HEK293 (cell line): Measurements from ENCODE around the gene TES.

Experiments
- CTCF ChIA-PET: fragments of 350-600 bp; formaldehyde crosslinking; extraction: SDS; loops from one replicate; lab custom pipeline; 2021; ENCODE audit warnings: antibody characterized with exemption; lab: Yijun Ruan, JAX
- POLR2A ChIA-PET: fragments of 300-600 bp; formaldehyde crosslinking; extraction: SDS; loops from one replicate; lab custom pipeline; 2020; ENCODE audit warnings: antibody characterized with exemption, inconsistent platforms; lab: Yijun Ruan, JAX
- H3K27ac ChIP-seq: fragments of 200-500 bp; sonication (Bioruptor generic); 2 replicates; pipeline ENCODE4 v1.5.1; 2014; ENCODE audit warnings: low read depth, low read length, control low read depth, inconsistent platforms; ENCODE audit errors: extremely low read depth
- H3K36me3 ChIP-seq, 2 experiments: fragments of 200-500 bp in 1 of 2; sonication (Bioruptor generic) in 1 of 2; 1 replicate in 1 of 2; 2 replicates in 1 of 2; pipeline ENCODE4 v1.5.1; 2014 to 2017; ENCODE audit warnings: inconsistent platforms in 2 of 2, low read length in 2 of 2; ENCODE audit not compliant: control insufficient read depth in 2 of 2, insufficient read depth in 1 of 2
- H3K4me1 ChIP-seq: fragments of 200-500 bp; sonication (Bioruptor generic); 2 replicates; pipeline ENCODE4 v1.5.1; 2014; ENCODE audit warnings: mild to moderate bottlenecking, low read length, inconsistent platforms; ENCODE audit not compliant: control insufficient read depth, insufficient read depth
- H3K4me3 ChIP-seq: 2 replicates; pipeline ENCODE4 v1.5.1; 2011; ENCODE audit warnings: low read depth, mild to moderate bottlenecking, control low read depth, low read length, moderate library complexity
- H3K9me3 ChIP-seq: fragments of 200-500 bp; sonication (Bioruptor generic); 2 replicates; pipeline ENCODE4 v1.5.1; 2014; ENCODE audit warnings: low read depth, low read length, inconsistent platforms; ENCODE audit not compliant: control insufficient read depth, insufficient read depth
- ATF2 ChIP-seq: fragments of 450-650 bp; formaldehyde crosslinking; IDR thresholded peaks from 2 replicates; pipeline ENCODE4 v1.5.1; 2016; ENCODE audit warnings: missing biosample characterization, missing genetic modification characterization, low read depth
- BCL11A ChIP-seq: fragments of 450-650 bp; formaldehyde crosslinking; IDR thresholded peaks from 2 replicates; pipeline ENCODE4 v1.5.1; 2016; ENCODE audit warnings: low read depth, missing biosample characterization, missing genetic modification characterization
- BCL6B ChIP-seq: fragments of 450-650 bp; formaldehyde crosslinking; IDR thresholded peaks from 2 replicates; pipeline ENCODE4 v1.5.1; 2017; ENCODE audit warnings: missing biosample characterization, missing genetic modification characterization
- GLIS1 ChIP-seq: fragments of 450-650 bp; formaldehyde crosslinking; IDR thresholded peaks from 2 replicates; pipeline ENCODE4 v1.5.1; 2016; ENCODE audit warnings: missing biosample characterization, missing genetic modification characterization
- SCRT1 ChIP-seq: fragments of 450-650 bp; formaldehyde crosslinking; IDR thresholded peaks from 2 replicates; pipeline ENCODE4 v1.5.1; 2016; ENCODE audit warnings: missing biosample characterization, missing genetic modification characterization, borderline replicate concordance
- TRIM28 ChIP-seq: IDR thresholded peaks from 2 replicates; pipeline ENCODE4 v1.6.1; 2011; ENCODE audit warnings: low read length, control low read depth, borderline replicate concordance
- ZBTB20 ChIP-seq: fragments of 450-650 bp; formaldehyde crosslinking; IDR thresholded peaks from 2 replicates; pipeline ENCODE4 v1.5.1; 2016; ENCODE audit warnings: missing biosample characterization, missing genetic modification characterization
- ZBTB26 ChIP-seq: fragments of 450-650 bp; formaldehyde crosslinking; optimal IDR thresholded peaks from 2 replicates; pipeline ENCODE3; 2016; ENCODE audit warnings: missing biosample characterization, mild to moderate bottlenecking, missing genetic modification characterization
- ZBTB6 ChIP-seq: fragments of 450-650 bp; formaldehyde crosslinking; IDR thresholded peaks from 2 replicates; pipeline ENCODE4 v1.5.1; 2017; ENCODE audit warnings: missing biosample characterization, missing genetic modification characterization
- ZFP3 ChIP-seq: fragments of 450-650 bp; formaldehyde crosslinking; IDR thresholded peaks from 2 replicates; pipeline ENCODE4 v1.5.1; 2016; ENCODE audit warnings: low read depth, missing biosample characterization, missing genetic modification characterization
- ZNF148 ChIP-seq: fragments of 450-650 bp; formaldehyde crosslinking; IDR thresholded peaks from 2 replicates; pipeline ENCODE4 v1.5.0; 2017; ENCODE audit warnings: missing biosample characterization, missing genetic modification characterization, borderline replicate concordance
- ZNF175 ChIP-seq: fragments of 450-650 bp; formaldehyde crosslinking; IDR thresholded peaks from 2 replicates; pipeline ENCODE4 v1.5.1; 2016; ENCODE audit warnings: missing biosample characterization, missing genetic modification characterization
- ZNF211 ChIP-seq: fragments of 450-650 bp; formaldehyde crosslinking; IDR thresholded peaks from 2 replicates; pipeline ENCODE4 v1.5.1; 2016; ENCODE audit warnings: low read depth, missing biosample characterization, missing genetic modification characterization
- ZNF302 ChIP-seq: fragments of 450-650 bp; formaldehyde crosslinking; IDR thresholded peaks from 2 replicates; pipeline ENCODE4 v1.5.1; 2016; ENCODE audit warnings: missing biosample characterization, missing genetic modification characterization, low read depth
- ZNF398 ChIP-seq: fragments of 450-650 bp; formaldehyde crosslinking; IDR thresholded peaks from 2 replicates; pipeline ENCODE4 v1.5.1; 2017; ENCODE audit warnings: missing biosample characterization, missing genetic modification characterization
- ZNF416 ChIP-seq: fragments of 450-650 bp; formaldehyde crosslinking; IDR thresholded peaks from 2 replicates; pipeline ENCODE4 v1.5.1; 2016; ENCODE audit warnings: missing biosample characterization, missing genetic modification characterization
- ZNF621 ChIP-seq: fragments of 450-650 bp; formaldehyde crosslinking; IDR thresholded peaks from 2 replicates; pipeline ENCODE4 v1.5.1; 2017; ENCODE audit warnings: missing biosample characterization, missing genetic modification characterization
- ZNF664 ChIP-seq: fragments of 450-650 bp; formaldehyde crosslinking; IDR thresholded peaks from 2 replicates; pipeline ENCODE4 v1.5.1; 2016; ENCODE audit warnings: missing biosample characterization, missing genetic modification characterization
- ZNF707 ChIP-seq: fragments of 450-650 bp; formaldehyde crosslinking; IDR thresholded peaks from 2 replicates; pipeline ENCODE4 v1.5.1; 2016; ENCODE audit warnings: missing biosample characterization, missing genetic modification characterization
- ZNF785 ChIP-seq: fragments of 450-650 bp; formaldehyde crosslinking; IDR thresholded peaks from 2 replicates; pipeline ENCODE4 v1.5.1; 2016; ENCODE audit warnings: missing biosample characterization, missing genetic modification characterization
- ZSCAN23 ChIP-seq: fragments of 450-650 bp; formaldehyde crosslinking; IDR thresholded peaks from 2 replicates; pipeline ENCODE4 v1.5.1; 2016; ENCODE audit warnings: missing biosample characterization, missing genetic modification characterization

Gene TES

GRCh38 chr7:116280803-116281202, 70.5 kb downstream of the TES start:
- Histone ChIP-seq H3K4me1 (no peaks in the 10 kb centered on the region), H3K9me3 (no peaks in the 10 kb centered on the region), H3K27ac (no peak overlapping the region), H3K4me3 (no peak overlapping the region), H3K36me3 (no peaks in the 10 kb centered on the region)
- POLR2A ChIA-PET, result no interaction called here
- TF ChIP-seq ATF2 (tag by site-specific recombination) (peak; percentile 47; the same call in 1 of the 2 replicates), ZNF707 (tag by site-specific recombination) (no peak)
- CTCF ChIA-PET, result interaction anchor here (1.0 kb wide), 2 partner anchors 22 to 245 kb away, joined by 3 to 4 read pairs; no protein-coding TSS in a partner anchor

GRCh38 chr7:116283595-116284204, 73.4 kb downstream of the TES start:
- no peak for TF ChIP-seq ZBTB20
- TF ChIP-seq ZFP3, result no peak
- TF ChIP-seq ZNF398 (tag by site-specific recombination), result no peak
- no peak for TF ChIP-seq ZSCAN23
- TF ChIP-seq ZBTB6 (tag by site-specific recombination), result no peak
- TF ChIP-seq ZNF302 (tag by site-specific recombination), result no peak
- TF ChIP-seq SCRT1 (tag by site-specific recombination), result no peak
- no peak for TF ChIP-seq ZNF416
- no peak for TF ChIP-seq ZNF621
- no peak for TF ChIP-seq TRIM28
- no peak for TF ChIP-seq ZBTB26 (tag by site-specific recombination)
- no peak for TF ChIP-seq BCL11A (tag by site-specific recombination)
- no peak for TF ChIP-seq ZNF664 (tag by site-specific recombination)
- no peak for TF ChIP-seq GLIS1 (tag by site-specific recombination)
- TF ChIP-seq ZNF175 (tag by site-specific recombination), result no peak
- TF ChIP-seq BCL6B (tag by site-specific recombination), result no peak
- TF ChIP-seq ZNF785, result no peak
- no peak for TF ChIP-seq ZNF148 (tag by site-specific recombination)
- no peak for TF ChIP-seq ZNF211 (tag by site-specific recombination)
- CTCF ChIA-PET, result interaction anchor here (1.0 kb wide), 1 partner anchor 24 kb away, joined by 4 read pairs; no protein-coding TSS in a partner anchor
- H3K4me1 ChIP-seq, result no peaks in the 10 kb centered on the region; the same call in 1 of the 2 replicates
- no peaks in the 10 kb centered on the region for H3K9me3 ChIP-seq
- H3K27ac ChIP-seq, result no peak overlapping the region
- no peaks in the 10 kb centered on the region for H3K36me3 ChIP-seq
- H3K4me3 ChIP-seq, result no peak overlapping the region
- POLR2A ChIA-PET, result no interaction called here
